Choroid plexus epithelial cell (primary cell): ENCODE measurements around the gene CELF4.

Experiments
- DNase-seq: peaks from one replicate; pipeline ENCODE4 v3.0.0-alpha.2; 2010; ENCODE audit warnings: low read depth
- H3K4me3 ChIP-seq: 2 replicates; pipeline ENCODE4 v1.5.1; 2011; ENCODE audit warnings: low read depth, mild to moderate bottlenecking, control low read depth, low read length, moderate library complexity
- TF ChIP-seq, protein P1 (sequence below): conservative IDR thresholded peaks from 2 replicates; pipeline ENCODE4 v1.5.1; 2011; ENCODE audit warnings: low read depth, mild to moderate bottlenecking, control low read depth, inconsistent platforms, low read length, moderate library complexity

Gene CELF4

DNA sequence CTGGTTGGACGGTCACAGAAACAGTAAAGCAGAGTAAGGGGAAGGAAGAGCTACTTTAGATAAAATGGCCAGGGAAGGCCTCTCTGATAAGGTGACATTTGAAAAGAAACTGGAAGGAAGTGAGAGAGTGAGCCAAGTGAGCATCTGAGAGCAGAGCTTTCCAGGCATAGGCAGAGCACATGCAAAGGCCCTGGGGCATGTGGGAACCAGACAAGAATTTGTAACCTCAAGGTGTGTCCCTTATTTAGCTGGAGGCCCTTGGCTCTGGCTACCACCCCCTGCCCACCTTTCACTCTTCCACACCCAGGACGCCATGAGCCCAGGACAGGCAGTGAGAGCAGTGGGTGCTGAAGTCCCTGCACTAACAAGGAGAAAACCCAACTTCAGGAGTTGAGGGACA lies 116.0 kb downstream of the CELF4 start:
- no peak for DNase-seq
- TF ChIP-seq, protein P1, sequence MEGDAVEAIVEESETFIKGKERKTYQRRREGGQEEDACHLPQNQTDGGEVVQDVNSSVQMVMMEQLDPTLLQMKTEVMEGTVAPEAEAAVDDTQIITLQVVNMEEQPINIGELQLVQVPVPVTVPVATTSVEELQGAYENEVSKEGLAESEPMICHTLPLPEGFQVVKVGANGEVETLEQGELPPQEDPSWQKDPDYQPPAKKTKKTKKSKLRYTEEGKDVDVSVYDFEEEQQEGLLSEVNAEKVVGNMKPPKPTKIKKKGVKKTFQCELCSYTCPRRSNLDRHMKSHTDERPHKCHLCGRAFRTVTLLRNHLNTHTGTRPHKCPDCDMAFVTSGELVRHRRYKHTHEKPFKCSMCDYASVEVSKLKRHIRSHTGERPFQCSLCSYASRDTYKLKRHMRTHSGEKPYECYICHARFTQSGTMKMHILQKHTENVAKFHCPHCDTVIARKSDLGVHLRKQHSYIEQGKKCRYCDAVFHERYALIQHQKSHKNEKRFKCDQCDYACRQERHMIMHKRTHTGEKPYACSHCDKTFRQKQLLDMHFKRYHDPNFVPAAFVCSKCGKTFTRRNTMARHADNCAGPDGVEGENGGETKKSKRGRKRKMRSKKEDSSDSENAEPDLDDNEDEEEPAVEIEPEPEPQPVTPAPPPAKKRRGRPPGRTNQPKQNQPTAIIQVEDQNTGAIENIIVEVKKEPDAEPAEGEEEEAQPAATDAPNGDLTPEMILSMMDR = no peak
- no peak overlapping the region for H3K4me3 ChIP-seq

DNA sequence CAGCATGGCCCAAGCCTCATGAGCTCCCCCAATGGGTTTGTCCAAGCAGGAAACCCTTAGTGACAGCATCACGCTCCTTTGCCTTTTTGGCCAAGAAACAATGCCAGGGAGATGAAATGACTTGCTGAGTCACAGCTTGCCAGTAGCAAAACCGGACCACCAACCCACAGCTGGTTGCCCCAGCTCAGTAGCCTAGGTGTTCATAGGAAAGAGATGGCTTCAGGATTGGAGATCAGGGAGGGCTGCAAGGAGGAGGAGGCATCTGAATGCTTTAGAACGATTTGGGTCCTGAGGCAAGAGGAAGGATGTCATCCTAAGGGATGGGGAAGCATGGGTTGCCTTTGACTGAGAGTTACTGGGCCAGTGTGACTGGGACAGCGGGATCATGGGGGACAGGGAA lies 116.7 kb downstream of the CELF4 start:
- DNase-seq = no peak
- TF ChIP-seq, protein P1 = no peak
- no peak overlapping the region for H3K4me3 ChIP-seq

DNA sequence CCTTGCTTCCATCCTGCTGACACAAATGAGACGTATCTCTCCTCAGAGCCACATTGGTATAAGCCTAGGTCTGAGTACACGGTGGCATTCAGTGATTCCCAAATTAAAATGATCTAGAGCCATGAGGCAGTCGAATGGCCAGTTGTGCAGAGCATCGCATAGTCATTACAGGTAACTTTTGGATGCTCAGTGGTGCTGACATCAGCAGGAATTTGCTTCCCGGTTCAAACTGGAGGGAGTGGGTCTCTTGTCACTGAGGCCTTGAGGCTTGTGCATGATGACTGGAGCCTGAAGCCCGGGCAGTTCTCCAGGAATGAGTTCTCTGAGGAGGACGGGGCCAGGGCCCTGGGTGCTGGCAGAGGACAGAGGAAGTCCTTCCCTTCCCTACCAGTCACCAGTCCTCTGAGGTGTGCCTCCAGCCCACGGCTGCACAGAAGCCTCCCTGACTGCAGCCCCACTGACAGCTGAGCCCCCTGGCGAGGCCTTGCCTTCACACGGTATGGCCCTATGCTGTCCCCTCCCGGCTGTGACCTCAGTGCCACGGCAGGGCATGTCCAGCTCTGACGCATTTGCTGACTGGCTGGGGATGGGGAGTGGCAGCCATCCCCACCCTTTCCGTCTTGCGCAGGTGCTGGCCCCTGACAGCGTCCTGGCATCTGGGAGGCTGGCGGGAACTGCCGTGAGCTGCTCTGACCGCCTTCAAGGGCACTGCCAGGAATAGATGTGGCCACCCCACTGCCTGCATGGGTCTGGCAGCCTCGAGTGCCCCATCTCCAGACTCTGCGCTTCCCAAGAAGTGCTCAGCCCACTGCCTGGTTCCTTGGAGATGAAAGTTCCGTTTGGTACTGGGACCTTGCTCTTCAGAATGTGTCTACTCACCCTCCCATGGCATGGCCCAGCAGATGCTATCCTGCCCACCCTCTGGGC lies 117.4 kb downstream of the CELF4 start:
- TF ChIP-seq, protein P1 = no peak
- H3K4me3 ChIP-seq = no peak overlapping the region
- DNase-seq = no peak

DNA sequence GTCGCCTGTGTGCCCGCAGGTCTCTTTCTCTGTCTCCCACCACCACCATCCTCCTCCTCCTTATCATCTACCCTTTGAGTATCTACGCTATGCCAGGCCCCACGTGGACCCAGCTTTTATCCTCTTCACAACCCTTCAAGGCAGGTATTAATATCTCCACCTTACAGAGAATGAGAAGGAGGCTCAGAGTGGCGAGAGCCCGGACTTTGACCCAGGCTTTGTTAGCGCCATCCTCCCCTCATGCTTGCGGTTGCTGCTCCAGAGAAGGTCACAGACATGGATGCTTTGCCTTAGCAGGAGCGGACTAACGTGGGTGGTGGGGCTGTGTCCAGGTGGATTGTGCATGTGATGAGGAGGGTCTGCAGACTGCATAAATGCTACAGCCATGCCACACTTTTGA lies 119.8 kb downstream of the CELF4 start:
- TF ChIP-seq, protein P1 = no peak
- DNase-seq = no peak
- no peak overlapping the region for H3K4me3 ChIP-seq

DNA sequence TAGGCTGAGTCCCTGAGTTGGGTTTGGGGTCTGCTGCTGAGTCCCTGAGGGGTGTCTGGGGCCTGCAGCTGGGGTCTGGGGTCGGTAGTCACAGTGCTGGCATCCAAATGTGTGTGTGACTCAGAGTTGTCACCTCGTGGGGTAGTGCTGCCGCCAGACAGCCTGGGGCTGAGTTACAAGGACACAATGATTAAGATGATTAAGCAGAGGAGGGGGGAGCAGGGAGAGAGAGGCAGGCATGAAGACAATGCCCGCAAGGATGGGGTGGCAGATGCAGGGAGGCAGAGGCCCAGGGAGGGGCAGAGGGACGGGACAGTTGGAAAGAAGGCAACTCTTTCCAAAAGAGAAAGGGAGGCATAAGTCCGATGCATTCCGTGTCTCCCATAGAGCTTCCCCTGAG lies 120.2 kb downstream of the CELF4 start:
- no peak overlapping the region for H3K4me3 ChIP-seq
- TF ChIP-seq, protein P1 = no peak
- no peak for DNase-seq

DNA sequence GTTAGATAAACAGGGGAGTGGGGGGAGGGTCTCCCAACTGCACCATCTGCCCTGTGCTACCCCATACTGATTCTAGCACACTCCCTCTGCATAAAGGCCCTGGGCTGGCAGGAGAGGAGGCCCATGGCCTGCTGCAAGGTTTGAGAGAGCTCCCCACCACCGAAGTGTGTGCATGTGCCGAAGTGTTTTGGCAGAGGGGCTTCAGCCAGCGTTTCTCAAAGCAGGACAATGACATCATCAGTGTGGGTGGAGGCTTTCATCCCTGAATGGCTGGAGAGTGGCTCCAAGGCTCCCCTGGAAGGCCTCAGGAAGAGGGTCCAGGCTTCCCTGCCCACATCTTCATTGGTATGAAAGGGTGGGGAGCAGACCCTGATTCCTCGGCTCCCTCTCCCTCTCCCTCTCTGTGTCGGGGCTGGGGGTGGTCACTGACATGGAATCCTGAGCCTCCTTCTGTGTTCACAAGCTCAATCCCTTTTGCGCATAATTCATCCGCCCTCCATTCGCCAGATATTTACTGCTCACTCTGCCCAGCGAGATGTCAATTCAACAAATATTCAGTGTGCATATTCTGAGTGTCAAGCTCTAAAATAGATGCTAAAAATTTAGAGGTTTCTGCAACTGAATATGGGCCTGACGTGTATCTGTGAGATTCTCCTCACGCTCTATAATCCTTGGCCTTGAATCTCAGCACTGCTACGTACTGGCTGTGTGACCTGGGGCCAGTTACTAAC lies 122.1 kb downstream of the CELF4 start:
- TF ChIP-seq, protein P1 = no peak
- H3K4me3 ChIP-seq = no peak overlapping the region
- DNase-seq = no peak

DNA sequence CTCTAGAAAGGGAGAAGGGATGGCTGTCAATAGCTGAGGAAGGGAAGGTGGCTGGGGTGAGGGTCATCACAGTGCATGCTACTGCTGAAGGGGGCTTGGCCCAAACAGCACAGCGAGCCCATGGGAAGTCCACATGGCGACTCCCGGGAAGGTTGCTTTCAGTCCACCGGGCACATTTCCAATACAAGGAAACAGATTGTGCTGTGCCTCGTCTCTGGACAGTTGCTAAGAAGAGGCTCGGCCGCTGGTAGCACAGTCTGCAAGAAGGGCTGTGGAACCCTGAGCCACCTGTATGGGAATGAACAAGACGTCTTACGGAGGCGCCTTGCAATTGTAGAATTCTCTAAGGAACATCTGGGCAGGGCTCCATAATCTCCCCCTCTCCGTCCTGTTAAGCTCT lies 123.1 kb downstream of the CELF4 start:
- TF ChIP-seq, protein P1 = no peak
- H3K4me3 ChIP-seq = no peak overlapping the region
- no peak for DNase-seq
